Kidney capillary endothelial cell (primary cell): ENCODE measurements around the gene KSR2.
A peak's percentile ranks its signal among the peaks of the same experiment; 100 is the strongest.
"Not testable (repeated sequence)": the region's sequence is repeated elsewhere in the genome, so short reads cannot be mapped to it uniquely, and the experiment has no call there.

Experiments
- DNase-seq: peaks from one replicate; pipeline ENCODE4 v3.0.0-alpha.2; 2018; ENCODE audit warnings: low spot score

The KSR2 gene

DNA sequence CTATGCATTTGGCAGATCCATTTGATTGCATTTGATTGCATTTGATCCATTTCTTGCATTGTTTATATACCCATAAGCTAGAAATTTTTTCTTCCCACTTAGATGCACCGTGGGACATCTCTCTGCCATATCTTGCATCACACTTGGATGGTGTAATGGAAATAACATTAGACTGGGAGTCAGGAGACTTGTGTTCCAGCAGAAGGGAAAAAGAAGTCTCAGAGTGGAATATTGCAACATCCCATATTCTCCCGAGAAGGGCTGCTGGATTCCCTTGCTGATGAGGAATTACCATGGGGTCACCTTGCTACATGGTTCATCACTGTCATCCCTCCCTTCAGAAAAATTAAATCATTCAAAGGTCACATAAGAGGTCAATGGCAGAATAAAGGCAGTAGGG is 78.1 kb downstream of the KSR2 start:
- no peak for DNase-seq

DNA sequence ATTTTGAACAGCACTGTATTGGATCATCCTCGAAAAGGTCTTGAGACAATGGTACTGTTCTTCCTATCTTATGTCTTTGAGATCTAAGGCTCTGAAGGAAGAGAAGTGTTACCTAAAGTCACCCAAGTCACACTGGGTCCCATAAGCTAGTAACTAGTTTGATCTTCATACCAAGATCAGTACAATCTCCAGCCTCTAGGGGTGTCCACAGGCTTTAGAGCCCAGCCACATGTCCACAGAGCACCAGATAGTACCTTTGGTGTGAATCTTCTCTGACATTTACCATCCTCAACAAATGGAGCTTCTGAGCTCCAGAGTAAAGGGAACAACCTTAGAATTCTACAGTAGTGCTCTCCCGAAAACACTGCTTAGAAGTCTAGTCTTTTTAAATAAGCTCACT is 78.7 kb downstream of the KSR2 start:
- no peak for DNase-seq

DNA sequence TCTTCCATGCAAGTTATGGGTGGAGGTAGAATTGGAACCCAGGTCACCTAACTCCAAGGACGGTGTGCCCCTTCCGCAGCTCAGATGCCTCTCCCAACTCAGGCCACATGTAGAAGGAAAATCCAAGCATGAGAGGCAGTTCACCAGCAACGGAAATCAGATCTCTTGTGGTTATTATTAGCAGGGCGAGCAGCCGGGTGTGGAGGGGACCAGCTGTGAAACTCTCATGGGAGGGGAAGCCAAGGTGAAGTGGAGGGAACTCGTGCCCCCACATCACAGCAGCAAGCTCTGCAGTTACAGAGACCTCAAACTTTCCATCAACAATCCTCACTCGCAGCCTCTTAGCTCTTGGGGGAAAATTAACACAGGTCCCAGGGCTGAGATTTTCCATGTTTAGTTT is 79.7 kb downstream of the KSR2 start:
- no peak for DNase-seq

DNA sequence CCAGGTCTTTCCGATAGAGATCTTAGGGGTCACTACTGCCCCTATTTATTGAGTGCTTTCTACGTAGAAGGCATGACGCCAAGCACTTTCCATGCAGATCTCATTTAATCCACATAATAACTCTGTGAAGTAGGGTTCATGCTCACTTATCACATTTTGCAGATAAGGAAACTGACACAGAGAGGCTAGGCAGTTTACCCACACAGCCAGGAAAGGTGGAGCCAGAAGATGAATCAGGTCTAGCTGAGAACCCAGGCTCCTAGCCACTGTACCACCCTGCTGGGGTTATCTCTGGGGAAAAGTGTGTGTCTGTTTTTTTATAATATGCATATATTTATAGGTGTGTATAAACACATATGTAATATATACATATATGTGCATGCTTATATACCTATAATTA is 83.6 kb downstream of the KSR2 start:
- no peak for DNase-seq

DNA sequence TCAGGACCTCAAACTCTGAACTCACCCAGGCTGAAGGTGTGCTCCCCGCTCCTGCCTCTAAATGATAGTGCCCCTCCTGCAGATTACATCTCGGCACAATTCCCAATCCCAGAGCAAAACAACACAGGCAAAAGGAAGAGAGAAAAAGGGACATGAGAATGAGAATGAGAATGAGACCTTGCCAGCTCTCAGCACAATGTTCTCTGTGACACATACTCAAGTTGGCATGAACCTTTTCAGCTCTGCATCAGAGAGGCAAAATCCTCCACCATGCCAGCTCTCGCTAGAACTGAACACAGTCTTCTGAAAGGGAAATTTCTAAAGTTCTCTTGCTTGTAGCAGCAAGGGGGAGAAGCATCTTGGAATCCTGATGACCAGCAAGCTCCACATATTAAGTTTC is 84.6 kb downstream of the KSR2 start:
- DNase-seq, result no peak

DNA sequence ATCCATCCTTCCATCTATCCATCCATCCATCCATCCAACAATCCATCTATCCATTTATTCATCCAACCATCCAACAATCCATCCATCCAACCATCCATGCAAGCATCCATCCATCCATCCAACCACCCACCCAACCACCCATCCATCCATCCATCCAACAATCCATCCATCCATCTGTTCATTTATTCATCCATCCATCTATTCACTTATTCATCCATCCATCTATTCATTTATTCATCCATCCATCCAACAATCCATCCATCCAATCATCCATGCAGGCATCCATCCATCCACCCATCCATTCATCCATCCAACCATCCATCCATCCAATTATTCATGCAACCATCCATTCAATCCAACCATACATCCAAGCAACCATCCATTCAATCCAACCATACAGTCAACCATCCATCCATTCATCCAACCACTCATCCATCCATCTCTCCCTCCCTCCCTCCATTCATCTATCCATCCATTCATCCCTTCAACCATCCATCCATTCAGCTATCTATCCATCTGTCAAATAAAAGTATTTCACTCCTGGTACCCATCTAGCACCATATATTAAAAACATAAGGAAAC is 86.1 kb downstream of the KSR2 start:
- no peak for DNase-seq

DNA sequence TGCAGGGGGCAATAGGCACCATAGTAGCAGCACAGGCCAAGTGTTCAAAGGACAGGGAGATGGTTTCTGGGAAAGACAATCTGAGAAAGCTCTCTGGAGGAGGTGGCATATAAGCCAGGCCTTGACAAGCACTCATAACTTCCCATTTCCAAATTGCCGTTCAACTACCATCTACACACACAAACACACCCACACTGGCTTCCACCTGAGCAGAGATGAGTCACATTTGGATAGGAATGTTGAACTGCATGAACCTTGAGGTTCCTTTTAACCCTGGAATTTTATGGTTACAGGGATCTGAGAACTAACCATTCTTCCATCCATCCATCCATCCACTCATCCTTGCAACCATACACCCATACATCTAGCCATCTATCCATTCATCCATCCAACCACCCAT is 86.6 kb downstream of the KSR2 start:
- DNase-seq, result no peak

DNA sequence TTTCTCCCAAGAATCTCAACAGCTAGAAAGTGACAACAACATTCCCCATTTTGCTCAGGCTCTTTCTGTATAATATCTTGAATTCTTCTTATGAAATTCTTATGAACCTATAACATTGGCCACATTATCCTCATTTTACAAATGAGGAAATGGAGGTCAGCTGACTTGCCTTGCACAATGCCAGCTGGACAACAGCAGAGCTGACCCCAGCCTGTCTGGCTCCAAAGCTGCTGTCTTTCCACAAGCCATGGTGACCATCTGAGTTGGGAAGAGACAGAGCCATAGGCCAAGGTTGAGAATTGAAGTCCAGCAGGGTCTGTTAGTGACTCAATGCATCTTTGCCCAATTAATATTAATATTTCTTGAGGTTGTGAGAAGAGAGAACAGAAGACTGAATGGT is 87.3 kb downstream of the KSR2 start:
- DNase-seq, result no peak

DNA sequence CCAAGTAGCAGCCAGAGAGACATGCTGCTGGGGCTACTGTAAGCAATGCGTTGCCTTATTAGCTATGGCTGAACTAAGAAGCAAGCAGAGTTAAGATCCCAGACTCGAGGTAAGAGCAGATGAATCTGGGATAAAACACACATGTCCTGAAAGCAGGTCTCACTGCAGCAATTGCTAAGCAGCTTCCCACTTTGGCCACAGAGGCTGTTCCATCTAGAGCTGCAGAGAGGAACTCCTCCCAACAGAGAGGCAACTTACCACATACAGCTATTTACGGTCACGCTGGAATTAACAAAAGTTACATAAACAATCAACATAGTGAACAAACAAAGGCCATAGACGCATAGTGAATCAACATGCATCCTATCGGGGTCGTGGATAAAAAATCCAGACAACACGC is 90.2 kb downstream of the KSR2 start:
- no peak for DNase-seq

DNA sequence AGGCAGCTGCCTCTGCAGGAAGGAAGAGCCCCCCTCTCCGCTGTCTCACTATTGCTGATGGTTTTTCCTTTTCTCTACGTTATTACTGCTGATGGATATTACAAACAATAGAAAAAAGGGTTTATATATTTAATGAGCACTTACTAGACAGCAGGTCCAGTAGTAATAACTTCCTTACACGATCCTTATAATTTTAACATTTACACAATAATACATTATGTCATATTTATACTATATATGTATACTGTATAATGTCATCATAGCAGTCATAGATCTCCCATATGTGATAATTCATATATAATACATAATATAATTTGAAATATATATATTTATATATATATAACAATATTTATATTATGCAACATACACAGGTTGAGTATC is 92.4 kb downstream of the KSR2 start:
- DNase-seq, result no peak

DNA sequence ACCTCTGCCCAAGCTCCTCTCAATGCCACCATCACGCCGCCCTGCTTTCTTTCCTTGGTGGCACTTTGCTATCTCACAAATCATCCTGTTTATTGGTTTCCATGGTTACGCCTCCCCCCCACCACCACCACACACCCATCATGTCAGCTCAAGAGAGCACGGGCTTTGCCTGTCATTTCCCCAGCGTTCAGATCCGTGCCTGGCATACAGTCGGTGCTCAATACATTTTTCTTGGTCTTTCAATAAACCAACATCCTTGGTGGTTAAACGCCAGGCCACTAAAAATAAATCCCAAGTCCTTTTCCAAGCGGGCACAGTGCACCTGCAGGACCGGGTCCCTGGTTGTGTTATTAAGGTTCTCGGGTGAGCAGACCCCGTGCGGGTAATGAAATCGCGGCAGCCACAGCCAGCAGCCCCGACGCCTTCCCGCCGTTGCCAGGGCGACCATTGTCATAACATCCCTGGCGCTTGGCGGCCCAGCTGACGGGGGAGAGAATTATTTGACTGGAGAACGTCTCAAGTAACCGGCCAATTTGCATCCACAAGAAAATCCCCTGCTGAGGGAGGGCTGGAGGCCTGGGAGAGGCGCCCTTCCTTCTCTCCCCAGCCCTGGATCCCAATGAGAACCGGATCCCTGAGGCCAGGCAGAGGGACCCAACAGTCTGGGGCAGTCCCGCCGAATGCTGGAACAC is 92.9 kb downstream of the KSR2 start:
- DNase-seq, result peak; percentile 48

DNA sequence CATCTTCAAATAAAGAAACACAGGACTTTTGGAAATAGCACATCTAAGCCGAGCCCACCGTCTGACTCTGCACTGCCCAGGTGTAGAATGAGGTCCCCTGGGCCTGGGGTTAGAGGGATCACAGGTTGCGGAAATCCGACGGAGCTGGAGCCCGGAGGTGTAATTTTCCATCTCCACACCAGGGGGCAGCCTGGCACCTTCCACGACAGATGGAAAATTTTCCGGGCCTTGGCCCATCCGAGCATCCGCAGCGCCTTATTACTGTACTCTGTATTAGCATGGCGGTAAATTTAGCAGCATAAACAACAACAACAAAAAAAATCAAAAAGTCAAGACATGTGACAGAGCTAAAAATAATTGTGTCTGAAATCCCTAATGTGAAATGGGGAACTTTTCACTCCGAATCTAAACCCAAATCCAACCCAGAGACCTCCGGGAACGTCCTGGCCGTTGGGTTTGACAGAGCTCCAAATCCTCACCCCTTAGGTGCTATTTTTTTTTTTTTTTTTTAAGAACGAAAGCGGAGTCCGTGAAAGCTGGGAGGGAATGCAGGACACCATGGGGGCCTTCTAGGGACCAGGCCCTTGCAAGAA is 93.9 kb downstream of the KSR2 start:
- DNase-seq, result peak; percentile 60

DNA sequence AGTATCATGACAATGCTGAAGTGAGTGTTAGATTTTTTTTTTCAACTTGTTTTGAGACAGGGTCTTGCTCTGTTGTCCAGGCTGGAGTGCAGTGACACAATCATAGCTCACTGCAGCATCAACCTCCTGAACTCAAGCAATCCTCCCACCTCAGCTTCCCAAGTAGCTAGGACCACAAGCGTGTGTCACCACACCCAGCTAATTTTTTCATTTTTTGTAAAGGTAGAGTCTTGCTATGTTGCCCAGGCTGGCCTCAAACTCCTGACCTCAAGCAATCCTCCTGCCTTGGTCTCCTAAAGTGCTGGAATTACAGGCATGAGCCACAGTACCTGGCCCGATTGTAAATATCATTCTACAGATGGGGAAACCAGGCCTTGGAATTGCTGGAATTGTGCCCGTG is 94.6 kb downstream of the KSR2 start:
- DNase-seq, result not testable (repeated sequence)

DNA sequence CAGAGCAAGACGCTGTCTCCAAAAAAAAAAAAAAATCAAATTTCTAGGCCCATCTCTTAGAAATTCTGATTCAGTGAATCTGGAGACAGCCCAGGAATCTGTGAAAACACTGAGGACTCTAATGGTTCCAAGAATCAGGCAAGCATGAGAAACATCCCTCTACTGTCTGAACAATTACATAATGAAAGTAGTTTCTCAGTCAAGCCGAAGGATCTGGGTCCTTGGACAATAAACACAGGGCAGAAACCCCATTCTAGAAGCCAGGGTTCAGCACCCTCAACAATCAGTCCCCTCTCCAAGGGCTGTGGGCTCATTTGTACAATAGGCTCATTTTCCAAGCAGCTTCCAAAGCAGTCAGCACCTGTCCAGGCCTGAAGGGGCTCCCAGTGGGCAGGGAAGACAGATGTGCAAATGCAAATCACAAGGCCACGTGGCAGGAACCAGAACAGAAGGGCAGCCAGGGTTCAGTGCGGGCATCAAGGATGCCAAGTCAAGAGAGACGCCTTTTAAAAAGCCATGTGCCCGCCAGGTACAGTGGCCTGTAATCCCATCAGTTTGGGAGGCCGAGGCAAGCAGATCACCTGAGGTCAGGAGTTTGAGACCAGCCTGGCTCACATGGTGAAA is 96.1 kb downstream of the KSR2 start:
- no peak for DNase-seq

DNA sequence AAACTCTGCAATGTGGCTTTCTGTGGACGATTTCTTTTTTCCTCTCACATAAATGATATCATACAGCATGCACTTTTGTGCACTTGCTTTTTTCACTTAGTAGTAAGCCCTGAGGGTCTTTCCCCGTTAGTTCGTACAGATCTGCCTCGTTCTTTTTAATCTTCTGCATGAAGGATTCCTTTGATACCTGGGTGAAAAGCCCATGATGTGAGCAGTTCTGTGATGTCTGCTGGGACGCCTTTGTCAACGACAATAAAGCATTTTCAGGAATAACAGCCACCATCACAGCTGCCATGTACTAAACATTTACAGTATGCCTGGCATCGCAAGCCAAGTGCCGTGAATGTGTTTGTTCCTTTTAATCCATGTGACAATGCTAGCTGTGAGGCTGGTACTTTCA is 99.2 kb downstream of the KSR2 start:
- no peak for DNase-seq

DNA sequence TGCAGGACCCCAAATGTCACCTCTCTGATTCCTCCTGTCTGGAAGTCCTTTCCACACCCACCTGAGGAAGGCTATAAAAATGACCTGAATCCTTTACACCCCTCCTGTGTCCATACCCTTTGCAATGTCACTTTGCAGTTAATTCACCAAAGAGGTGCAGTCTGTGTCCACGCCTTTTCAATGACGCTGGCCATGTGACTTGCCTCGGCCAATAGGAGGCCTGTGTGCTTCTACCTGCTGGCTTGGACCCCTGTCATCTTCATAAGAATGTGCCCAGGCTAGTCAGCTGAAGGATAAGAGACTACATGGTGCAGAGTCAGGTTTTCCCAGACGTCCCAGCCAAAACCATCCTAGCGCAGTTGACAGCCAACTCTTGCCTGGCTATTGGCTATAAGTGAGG is 101.4 kb downstream of the KSR2 start:
- DNase-seq, result no peak

DNA sequence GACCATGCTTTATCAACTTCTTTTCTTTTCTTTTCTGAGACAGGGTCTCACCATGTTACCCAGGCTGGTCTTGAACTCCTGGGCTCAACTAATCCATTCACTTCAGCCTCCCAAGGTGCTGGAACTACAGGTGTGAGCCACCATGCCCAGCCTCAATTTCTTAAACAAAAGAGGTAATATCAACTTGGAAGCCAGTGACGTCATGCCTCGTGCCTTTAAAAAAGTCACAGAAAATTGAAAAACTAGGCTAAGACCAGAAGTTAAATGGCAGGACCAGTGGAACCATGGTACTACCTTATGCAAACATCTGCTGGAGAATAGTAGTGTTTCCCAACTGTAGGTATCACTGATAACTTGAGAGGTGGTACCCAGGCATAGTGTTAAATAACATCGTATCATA is 103.3 kb downstream of the KSR2 start:
- no peak for DNase-seq

DNA sequence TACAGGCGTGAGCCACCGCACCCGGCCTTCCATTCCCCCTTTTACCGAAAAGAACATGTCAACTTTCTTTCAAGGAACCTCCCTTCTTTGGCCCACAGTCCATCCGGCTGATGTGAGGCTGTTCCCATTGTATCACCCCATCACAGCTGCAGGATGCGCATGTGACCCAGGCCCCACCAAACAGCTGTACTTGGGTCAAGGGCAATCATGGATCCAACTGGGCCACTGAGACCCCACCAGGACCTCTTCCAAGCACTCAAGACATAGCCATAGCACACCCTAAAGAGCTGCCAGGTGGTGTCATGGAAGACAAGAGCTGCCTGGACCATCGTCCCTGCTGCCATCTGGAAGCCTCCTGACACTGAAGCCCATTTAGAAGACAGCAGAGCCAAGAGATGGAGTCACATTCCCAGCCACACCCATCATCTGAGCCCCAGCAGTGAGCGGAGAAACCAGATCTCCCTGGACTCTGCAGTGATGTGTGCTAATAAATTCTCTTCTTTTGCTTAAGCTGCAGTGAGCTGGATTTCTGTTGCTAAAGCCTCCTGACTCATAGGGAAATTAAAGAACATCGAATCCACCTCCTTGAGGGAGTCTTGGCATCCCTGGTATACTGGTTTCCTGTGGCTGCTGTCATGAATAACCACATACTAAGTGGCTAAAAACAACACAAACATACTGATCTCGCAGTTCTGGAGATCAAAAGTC is 105.6 kb downstream of the KSR2 start:
- no peak for DNase-seq

DNA sequence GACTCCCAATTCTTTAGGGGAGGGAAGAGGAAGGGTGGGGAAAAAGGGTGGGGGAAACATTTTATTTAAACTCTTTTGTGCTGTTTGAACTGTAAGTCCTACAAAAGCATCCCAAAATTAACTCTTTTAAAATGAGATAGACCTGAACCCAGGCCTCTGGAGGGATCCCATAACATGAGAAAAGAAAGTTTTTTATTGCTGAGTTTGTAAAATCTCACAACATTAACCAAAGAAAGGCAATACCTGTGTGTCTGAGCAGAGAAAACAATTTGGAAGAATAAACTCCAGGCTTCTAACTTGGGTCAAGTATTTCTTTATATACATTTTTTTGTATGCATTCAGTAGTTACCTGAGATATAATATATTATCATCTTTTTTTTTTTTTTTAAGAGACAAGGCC is 107.1 kb downstream of the KSR2 start:
- DNase-seq, result no peak

DNA sequence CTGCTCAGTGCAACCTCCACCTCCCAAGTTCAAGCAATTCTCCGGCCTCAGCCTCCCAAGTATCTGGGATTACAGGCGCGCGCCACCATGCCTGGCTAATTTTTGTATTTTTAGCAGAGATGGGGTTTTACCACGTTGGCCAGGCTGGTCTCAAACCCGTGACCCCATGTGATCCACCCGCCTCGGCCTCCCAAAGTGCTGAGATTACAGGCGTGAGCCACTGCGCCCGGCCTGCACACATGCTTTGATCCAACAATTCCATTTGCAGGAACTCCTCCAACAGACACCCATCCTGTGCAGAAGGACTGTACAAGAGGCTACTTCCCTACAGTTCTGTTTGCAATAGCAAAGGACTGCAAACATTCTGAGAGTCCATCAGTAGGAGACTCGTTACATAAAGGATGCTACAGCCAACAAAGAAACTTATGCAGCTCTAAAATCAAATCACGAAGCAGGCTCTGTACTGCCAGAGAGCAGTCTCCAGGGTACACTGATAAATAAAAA is 108.0 kb downstream of the KSR2 start:
- DNase-seq, result not testable (repeated sequence)

DNA sequence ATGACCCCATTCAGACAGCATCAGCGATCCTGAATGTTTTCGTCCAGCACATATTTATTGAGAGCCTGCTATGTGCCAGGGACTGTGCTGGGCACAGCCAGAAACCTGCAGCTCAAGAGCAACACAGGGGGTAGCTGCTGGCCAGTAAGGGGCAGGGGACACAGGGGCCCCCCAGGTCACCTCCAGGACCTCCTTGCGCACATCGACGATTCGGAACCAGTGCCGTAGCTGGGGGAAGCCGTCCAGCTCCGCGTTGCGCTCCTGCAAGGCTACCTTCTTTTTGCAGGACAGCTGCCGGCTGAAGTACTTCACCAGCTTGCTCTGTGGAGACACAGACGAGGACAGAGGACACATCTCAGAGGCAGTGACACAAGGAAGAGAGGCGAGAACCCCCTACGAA is 108.7 kb downstream of the KSR2 start:
- no peak for DNase-seq
